NCI-H460 (cell line): Measurements from ENCODE around the gene RECK. TPM values are rescaled to one million over a fixed set of nuclear protein-coding genes. Genes with fewer than 3 reads are reported as not detected.

Source experiments
- DNase-seq: peaks from one replicate; pipeline ENCODE4 v3.0.0-alpha.2; 2016; ENCODE audit warnings: low read depth; ENCODE audit errors: extremely low read depth
- total RNA-seq: library from RNA; depleted of rRNA; stranded (reverse); fragments of >200 nt; shearing (Covaris generic); gene quantifications from 2 replicates; pipeline ENCODE4 v1.2.3, GENCODE V29; 2014

Gene RECK
- total RNA-seq, 1 experiment from 2014 or later = 6.0 TPM

DNA sequence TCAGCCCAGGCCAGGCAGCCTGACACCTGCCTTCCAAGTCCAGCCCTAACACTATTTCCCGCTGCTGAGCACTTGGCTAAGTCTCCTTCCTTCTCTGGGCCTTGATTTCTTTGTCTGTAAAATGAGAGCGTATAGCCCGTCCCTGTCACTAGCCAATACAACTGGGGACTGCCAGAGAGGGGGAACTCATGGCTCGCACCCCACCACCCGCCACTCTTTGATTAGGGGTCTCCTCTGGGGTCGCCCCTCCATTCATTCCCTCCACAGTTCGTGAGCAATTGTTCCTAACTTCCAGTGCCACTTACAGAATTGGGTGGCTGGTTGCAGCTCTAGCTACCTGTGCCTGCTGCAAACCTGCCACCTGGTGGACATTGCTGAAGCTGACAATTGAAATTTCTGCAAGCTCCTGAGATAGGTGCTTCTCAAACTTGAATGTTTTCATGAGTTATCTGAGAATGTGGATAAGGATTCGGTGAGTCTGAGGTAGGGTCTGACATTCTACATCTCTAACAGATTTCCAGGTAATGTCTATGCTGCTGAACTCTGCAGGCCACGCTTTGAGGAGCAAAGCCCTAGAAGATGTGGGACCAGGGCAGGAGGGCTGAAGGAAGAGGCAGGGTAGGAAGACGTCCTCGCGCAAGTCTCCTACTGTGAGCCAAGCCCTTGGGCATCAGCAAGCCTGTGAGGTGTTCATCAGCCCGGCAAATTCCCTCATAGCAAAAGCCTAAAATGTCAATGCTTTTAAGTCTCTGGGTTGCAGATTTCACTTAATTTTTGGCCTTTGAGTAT is 13.3 kb upstream of the RECK start:
- DNase-seq = peak; percentile 56

DNA sequence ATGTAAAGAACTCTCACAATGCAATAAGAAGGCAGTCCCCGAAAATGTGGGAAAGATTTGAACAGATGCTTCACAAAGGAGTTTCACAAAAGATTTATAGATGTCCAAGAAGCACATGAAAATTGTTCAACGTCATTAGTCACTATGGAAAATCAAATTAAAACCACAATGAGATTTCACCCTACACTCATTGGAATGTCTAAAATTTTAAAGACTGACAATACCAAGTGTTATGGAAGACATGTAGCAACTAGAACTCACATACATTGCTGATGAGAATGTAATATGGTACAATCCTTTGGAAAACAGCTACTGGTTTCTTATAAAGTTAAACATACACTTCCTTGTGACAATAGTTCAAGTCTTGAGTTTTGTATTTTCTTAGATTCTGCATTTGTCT is 11.0 kb upstream of the RECK start:
- DNase-seq = no peak

DNA sequence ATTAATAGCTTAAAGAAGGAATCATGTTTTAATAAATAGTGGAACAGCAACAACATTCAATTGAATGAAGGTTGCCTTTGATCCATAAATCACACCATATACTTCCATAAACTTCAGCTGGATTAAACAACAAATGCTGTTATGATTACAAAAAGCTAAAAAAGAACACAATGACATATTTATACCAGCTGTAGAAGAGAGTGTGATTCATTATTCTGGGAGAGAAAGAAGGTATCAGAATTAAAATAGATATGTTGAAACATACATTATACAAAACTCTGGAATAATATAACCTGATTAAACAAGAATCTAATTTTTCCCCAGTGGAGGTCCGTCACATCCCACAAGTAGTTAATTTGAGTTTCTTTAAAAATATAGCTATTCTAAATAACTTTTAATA is 7.5 kb upstream of the RECK start:
- no peak for DNase-seq

DNA sequence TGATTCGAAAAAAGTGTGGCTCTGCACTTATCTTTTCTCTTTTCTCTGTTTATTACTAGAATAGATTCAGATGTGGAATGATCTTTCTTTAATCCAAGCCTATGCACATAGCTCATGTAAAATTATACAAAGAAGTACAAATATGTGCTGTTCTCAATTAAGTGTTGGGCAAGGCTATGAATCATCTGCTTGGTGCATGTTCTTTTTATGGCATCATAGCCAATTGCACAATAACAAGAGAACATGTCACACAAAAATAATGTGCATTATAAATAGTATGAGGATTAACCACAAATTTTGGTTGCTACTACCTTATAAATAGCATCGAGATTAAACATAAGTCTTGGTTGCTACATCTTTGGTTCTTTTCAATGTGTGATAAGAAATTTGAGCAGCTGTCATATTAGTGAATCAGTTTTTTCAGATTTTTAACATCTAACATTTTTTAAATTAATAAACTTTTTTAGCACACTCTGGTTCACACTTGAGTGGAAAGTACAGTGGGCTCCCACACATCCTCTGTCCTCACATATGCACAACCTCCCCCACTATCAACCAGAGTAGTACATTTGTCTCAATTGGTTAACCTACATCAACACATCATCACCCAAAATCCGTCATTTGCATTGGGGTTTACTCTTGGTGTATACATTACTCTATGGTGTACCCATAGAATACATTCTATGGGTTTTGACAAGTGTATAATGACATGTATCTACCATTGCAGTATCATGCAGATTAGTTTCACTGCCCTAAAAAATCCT is 6.8 kb upstream of the RECK start:
- peak; percentile 25 for DNase-seq

DNA sequence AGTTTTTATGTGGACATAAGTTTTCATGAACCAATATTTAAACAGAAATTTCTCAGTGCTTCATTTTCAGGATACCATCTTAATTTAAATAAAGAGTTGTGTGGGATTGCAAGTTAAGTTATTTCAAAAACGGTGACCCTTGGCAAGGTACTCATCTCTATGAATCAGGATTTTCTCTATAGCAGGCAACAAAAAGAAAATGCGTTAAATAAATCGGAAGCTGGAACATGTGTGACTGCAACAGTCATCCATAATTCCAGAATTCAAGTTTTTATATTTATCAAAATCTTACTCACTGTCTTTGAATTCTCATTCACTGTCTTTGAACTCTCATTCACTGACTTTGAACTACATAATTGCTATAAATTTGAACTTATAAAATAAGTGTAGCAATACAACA is 5.8 kb upstream of the RECK start:
- no peak for DNase-seq

DNA sequence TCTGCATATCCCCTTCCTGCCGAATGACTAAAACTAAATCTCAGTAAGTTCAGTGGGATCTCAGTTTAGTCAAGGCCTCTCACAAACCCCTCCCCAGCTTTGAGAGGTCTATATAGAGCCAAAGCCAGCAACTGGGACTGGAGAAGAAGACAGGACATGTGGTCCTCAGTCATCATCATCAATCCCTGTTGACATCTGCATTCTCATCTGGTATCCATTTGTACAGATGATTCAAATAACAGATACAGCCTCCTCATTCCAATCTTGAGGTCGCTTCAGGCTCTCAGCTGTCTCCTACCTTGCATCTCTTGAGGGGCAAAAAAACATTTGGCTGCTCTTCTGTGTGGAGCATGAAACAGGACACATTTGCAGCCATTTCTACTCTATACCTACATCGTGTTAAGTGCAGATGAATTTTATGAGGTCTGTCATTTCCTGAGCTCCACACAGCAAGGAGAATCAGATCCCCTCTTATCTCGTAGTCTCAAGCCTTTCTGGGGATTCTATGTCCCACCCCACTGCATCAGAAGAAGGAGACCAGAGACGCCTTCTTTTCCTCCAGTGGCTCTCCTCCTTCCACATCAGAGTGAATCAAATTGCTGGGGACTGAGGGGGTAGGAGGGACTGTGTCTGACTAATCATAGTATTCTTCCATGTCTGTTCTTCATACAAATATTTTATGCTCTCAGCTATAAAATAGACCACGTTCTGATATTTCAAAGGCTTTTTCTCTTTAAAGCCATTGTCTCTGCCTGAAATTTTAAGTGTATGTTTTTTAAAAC is 4.7 kb upstream of the RECK start:
- no peak for DNase-seq

DNA sequence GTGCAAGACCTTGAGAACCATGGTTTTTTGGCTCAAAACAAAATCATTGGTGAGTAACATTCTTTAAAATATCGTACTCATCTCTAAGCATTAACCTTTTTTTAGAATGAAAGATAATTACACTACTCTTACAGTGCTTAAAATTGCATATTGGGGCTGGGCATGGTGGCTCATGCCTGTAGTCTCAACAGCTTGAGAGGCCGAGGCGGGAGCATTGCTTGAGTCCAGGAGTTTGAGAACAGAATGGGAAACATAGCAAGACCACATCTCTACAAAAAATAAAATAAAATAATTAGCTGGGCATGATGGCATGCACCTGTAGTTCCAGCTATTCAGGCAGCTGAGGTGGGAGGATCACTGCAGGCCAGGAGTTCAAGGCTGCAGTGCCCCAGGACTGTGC is 2.9 kb upstream of the RECK start:
- no peak for DNase-seq

DNA sequence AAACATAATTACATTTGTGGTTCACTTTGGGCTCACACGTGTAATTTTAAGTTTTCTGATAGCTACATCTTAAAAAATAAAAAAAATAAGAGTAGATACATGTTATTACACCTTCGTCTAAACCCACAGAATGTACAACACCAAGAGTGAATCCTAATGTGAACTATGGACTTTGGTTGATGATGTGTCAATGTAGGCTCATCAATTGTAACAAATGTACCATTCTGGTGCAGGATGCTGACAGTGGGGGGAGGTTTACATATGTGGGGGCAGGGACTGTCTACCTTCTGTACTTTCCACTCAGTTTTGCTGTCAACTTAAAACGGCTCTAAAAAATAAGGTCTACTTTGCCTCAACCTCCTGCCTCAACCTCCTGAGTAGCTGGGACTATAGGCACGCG is 2.5 kb upstream of the RECK start:
- DNase-seq = no peak

DNA sequence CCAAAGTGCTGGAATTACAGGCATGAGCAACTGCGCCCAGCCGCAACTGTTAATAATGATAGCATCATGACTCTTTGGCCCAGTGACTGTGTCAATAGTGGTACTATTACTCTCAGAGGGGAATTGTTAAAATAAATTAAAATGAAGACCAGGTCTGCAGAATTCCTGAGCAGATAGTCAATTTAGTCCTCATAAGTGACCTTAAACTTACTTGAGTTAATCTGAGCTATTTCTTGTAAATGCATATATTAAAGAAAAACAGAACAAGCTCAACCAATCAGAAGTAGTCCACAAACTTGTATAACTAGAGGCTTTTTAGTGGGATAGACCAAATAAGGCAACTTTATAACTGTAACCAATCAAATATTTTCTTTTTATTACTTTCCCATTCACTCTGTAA is 1.7 kb upstream of the RECK start:
- no peak for DNase-seq

DNA sequence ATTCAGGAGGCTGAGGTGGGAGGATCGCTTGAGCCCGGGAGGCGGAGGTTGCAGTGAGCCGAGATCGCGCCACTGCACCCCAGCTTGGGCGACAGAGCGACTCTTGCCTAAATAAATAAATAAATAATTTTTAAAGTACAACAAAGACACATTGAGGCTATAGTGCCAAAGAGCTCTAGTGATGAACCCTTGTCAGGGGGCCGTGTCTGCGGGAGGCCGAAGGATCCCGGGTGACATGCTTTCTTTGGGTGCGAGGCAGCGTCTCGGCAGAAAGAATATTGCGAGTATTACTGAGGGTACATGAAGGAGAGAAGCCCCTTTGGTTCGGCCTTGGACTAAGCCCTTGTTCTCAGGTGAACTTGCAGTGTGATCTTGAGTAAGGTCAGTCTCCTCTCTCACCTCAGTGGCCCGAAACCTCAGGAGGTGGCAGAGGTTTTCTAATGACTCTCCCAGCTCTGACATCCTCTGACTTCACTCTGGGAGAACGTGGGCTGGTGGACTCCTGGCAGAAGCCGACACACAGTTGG is 397 bp upstream of the RECK start:
- no peak for DNase-seq

DNA sequence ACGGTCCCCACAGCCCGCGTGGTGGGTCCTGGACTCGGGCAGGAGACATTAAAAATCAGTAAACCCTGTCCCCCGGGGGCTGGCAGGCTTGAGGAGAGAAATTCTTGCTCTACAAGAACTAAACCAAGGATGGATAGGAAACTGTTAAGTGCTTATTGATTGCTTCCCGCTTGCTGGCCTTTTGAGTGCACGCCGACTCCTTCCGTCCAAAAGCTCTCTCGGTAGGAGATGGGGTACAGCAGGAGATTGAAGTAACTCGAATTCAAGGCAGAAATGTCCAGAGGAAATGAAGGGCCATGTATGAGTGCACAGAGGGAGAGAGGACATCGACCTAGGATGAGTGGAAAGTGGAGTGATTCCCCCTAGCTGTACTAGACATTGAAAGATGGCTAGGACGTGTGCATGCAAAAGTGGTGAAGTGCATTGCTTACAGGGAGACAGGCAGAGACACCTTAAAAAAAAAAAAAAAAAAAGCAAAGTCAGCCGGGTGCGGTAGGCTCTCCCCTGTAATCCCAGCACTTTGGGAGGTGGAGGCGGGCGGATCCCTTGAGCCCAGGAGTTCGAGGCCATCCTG is 923 bp downstream of the RECK start:
- no peak for DNase-seq

DNA sequence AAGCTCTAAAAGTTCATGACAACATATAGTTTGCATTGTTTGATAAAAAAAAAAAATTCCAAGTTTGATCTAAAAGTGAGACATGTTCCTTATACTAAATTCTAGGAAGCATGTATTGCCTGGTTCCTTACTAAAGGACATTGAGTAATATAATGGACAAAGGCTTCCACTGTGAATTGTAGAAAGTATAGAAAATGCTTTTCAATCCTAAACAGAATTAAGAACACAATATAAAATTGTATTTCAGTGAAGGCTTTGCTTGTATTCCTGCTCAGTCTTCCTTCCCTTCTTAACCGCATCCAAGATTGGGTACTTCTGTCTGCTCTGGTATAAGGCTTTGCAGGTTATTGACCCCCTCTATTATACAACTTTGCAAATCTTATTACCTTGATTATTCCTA is 2.4 kb downstream of the RECK start:
- DNase-seq = no peak

DNA sequence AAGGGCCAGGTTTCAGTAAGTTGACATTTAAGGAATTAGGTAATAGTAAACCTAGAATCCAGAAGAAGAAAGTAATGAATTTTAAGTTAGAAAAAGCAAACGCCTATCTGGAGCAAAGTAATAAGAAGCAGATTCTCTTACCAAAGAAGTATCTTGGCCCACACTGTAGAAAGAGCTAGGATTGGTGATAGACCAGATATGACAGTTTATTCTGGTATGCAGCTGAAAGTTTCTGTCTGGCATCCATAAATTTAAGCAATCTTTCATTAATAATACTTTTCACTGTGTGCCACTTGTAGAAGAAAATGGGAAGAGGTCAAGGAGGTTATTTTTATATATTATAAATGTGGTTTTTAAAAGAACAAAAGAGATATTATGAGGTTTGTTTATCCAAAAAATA is 3.0 kb downstream of the RECK start:
- no peak for DNase-seq

DNA sequence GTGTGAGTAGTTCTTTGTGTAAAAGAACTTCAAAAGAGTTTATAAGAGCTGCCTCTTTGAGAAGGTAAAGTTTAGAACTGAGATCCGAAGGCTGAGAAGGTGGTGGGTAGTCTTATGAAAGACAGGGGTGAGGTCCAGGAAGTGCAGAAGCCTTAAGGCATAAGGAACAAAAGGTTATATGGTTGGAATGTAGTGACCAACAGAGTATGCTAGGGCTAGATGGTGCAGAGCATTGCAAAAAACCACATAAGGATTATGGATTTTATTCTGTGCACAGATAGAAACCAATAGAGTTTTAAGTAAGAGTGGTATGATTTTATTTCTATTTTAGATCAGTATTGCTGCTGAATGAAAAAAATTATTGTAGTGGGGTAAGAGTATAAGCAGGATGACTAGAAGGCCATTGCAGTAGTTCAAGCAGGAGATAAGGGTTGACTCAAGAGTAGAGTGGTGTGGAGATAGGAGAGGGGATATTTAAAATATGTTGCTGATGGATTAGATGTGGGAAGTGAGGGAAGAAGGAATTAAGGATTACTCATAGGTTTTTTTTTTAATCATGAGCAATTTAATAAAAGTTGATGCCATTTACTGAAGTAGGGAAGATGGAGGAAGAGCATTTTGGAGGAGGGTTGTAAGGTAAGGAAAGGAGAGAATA is 3.7 kb downstream of the RECK start:
- no peak for DNase-seq

DNA sequence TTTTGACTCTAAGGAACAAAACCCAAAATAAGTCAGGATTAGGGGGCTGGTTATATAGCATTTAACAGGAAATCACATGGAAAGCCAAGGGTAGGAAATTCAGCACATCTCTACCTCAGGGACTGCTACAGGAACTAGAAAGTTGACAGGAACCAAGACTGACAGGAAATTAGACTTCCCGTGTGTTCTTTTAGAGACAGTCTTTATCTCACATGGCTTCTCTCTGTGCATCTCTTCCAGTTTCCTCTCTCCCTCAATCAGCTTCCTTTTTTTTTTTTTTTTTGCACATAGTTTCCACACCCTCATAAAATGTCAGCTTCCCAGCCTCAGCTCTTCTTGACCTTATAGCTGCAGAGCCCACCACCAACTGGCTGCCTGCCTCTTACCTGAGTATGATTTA is 4.8 kb downstream of the RECK start:
- DNase-seq = no peak

DNA sequence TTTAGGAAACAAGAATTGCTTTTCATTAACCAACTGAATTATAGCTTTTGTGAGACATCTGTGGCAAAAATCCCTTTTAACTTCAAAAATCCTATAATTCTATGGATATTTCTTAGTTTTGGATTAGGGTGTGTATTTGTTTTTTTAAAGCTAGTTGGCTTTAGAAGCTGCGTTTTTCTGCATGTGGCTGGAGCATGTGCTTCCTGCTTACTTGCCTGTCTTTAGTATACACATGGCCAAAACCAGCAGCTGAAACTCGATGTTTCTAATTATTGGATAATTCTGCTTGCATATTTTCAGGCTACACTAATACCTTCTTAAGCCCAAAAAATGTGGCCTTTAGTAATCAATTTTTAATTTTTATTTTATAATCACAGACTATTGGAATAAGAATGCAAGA is 8.9 kb downstream of the RECK start:
- no peak for DNase-seq

DNA sequence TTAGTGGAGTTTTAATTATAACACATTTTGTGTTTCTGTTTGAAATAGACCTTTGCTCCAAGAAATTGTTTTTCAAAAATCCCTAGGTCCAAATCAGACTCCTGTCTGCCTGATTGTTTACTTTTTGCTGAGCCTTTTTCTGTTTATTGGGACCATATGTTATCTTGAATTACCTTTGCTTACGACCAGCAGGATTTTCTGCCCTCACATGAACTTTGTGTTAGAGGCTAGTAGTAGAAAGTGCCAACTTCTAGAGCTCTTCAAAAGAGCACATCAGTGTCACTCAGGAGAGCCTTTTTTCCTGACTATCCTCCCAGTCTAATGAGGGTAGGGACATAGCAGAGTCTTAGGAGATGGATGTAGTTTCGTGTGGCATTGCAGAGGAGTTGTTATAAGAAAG is 10.2 kb downstream of the RECK start:
- DNase-seq = no peak

DNA sequence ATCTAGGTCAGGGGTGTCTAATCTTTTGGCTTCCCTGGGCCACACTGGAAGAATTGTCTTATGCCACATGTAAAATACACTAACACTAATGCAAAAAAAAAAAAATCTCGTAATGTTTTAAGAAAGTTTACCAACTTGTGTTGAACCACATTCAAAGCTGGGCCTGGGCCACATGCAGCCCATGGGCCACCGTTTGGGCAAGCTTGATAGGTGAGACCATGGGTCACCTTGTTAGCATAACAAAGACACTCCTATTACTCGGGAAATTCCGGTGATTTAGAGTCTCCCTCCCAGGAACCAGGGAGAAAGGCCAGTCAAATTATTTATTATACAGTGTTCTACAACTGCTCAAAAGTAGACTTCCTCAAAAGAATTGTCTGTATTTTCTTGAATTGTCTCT is 12.7 kb downstream of the RECK start:
- no peak for DNase-seq

DNA sequence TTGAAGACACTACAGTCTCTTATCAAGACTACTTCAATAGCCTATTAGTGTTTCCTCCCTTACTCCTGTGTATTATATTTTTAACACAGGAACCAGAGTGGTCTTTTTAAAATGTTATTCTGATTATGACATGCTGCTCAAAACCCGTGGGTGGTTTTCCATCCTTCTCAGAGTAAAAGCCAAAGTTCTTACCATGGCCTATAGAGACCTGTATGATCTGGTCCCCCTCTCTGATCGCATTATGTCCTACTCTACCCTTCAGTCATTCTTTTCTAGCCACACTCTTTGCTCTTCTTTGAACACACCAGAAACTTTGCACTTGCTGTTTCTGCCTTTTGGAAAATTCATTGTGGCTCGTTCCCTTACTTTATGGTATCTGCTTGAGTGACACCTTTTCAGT is 13.8 kb downstream of the RECK start:
- DNase-seq = no peak

DNA sequence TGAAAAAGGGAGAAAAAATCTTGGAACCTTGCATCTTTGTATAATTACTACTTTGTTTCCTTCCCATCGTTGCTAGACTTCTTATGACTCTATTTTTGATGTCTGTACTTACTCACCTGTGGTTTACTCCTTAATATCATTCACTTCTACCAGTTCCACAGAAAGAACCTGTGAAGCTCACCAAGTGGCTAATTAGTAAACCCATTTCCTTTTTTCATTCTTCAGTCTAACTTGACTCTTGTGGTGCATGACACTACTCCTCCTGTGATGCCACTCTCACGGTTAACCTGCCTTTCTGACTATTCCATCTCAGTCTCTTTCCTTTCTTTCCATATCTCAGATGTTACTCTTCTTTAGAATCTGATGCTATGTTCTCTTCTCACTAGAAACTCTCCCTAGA is 14.6 kb downstream of the RECK start:
- DNase-seq = no peak

DNA sequence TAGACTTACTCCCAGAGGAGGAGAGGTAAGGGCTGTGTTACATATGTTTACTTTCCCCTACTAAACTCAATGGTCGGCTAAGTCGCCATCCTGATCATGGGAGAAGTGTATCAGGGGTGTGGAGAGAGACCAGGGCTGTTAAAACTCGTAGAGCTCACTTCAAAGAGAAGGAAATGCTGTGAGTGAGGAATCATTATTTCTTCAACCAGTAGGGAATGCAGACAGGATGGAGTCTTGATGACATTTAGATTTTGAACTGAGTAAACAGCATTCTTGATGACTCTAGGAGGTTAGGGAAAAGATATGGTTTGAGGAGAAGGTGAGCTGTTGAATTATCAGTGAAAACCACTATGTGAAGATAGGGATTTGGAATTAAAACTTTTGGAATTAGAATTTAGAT is 17.3 kb downstream of the RECK start:
- DNase-seq = no peak
